Middle frontal gyrus (tissue), 1 donor: ENCODE measurements around the gene NFAT5.

Source experiments
- DNase-seq: peaks from one replicate; pipeline ENCODE4 v3.0.0-alpha.2; 2015; ENCODE audit warnings: low spot score; ENCODE audit errors: extremely low spot score

Gene NFAT5

DNA sequence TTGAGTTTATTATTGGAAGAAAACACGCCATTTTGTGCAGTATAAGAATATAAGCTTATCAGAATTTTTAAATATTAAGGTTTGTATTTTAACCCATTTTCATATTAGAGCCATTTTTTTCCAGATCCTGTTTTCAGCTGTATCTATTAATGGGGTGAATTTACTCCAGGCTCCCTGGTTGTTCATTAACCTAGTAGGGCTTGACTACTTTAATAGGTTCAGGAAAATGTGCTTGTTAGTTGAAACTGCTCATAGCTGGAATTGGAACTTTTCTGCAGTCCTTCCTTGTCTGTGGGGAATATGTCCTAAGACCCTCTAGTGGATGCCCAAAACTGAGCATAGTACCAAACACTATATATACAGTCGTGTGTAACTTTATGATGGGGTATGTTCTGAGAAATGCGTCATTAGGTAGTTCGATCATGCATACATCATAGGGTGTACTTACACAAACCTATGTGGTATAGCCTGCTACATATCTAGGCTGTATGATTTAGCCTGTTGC, 28.0 kb downstream of the NFAT5 start:
- no peak for DNase-seq

DNA sequence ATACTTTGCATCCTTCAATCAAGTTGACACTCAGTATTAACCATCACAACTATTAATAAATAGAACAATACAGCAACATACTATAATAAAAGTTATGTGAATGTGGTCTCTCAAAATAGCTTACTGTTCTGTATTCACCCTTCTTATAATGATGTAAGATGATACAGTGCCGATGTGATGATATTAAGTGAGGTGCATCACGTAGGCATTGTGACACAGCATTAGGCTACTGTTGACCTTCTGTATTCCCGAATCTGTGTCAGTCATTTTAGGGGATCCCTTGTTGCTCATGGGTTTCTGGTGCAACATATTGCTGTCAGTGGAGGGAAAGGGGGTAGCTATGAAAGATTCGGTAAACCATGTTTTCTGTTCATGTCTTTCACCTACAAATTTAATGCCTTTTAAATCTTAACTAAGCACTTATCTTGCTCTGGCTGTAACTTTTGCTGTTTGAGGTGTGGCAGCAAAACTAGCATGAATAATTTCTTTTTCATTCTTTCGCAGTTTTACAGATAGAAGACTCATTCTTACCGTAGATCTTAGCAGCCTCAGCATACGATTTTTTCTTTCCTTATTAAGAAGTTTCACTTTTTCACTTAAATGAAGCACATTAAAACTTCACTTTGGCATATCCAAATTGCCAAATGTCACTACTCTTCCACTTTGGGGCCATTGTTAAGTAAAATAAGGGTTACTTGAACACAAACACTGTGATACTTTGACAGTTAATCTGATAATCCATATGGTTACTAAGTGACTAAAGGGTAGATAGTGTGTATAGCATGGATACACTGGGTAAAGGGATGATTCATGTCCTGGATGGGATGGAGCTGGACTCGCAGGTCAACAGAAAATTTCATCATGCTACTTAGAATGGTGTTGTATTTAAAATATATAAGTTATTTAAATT, 29.6 kb downstream of the NFAT5 start:
- no peak for DNase-seq

DNA sequence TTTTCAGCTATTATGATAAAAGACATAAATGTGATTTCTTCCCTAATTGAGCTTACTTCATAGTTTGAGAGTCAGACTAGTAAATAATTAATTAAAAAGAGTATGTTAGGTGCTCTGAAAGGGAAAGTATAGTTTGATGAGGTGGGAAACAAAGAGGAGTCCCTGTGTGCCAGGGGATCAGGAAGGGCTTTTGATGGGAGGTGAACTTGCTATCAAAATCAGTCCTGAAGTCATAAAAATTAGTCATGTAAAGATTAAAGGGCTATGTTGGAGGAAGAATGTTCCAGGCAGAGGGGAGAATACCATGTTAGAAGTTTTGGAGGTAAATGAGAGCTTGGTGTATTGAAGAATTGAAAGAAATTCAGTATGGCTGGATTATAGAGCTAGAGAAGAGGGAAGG, 31.0 kb downstream of the NFAT5 start:
- DNase-seq = no peak

DNA sequence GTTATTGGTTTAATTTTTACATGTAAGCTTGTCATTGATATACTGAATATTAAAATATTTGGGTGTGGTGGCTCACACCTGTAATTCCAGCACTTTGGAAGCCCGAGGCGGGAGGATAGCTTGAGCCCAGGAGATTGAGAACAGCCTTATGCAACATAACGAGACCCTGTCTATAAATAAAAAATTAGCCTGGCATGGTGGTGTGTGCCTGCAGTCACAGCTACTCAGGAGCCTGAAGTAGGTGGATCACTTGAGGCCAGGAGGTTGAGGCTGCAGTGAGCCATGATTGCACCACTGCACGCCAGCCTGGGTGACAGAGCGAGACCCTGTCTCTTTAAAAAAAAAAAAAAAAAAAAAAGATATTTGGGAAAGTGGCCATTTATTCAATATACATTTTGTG, 32.3 kb downstream of the NFAT5 start:
- no peak for DNase-seq

DNA sequence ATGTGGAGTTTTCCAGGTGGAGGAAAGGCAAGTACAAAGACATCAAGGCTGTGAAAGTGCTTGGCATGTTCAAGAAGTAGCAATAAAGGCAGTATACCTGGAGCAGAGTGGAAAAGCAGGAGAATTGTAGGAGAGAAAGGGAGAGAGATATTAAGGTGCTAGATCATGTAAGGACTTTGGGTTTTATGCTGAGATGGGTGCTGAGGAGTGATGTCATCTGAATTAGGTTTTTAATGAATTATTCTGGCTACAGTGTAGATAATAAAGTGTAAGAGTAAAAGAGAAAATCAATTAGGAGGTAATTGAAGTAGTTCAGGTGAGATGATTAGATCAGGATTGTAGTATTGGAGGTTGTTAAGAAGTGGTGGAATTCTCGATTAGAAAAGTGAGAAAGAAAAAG, 34.0 kb downstream of the NFAT5 start:
- DNase-seq = no peak

DNA sequence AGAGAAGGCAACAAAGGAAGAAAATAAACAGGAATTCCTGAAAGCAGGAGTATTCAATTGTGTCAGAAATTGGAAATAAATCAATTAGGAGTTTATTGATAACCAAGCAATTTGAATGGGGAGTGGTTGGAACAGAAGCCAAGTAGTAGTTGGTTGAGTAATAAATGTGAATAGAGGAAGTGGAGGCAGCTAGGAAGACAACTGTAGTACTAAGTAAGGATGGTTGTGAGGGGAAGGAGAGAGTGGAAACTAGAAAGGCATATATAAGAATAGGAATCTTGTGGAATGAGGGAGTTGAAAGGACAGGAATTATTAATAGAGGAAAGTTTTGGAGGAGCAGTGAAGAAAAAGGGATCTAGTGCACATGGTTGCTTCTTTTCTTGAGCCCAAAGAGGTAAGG, 34.4 kb downstream of the NFAT5 start:
- no peak for DNase-seq

DNA sequence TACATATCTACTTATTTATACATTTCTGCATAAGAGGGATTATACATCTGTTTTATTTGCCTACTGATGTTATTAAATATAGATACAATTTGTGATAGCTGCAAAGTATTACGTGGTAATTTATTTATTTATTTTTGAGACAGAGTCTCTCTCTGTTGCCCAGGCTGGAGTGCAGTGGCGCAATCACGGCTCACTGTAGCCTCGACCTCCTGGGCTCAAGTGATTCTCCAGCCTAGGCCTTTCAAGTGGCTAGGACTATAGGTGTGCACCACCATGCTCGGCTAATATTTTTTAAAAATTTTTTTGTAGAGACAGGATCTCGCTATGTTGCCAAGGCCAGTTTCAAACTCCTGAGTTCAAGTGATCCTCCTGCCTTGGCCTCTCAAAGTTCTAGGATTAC, 35.5 kb downstream of the NFAT5 start:
- no peak for DNase-seq

DNA sequence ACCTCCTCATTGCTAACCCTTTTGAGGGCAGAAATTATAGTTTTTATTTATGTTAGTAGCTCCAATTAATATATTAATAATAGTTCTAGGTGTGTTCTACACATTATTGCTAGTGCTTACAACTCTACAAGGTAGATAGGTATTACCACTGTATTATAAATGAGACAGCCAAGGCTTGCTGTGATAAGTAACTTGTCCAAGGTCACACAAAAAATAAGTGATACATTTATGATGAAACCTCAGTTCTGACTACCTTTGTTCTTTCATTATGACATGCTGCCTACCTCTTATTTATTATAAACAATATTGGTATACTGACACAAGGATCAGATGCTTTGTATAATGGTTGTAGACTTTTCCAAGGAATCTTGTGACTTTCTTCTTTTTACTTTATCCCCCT, 41.2 kb downstream of the NFAT5 start:
- no peak for DNase-seq

DNA sequence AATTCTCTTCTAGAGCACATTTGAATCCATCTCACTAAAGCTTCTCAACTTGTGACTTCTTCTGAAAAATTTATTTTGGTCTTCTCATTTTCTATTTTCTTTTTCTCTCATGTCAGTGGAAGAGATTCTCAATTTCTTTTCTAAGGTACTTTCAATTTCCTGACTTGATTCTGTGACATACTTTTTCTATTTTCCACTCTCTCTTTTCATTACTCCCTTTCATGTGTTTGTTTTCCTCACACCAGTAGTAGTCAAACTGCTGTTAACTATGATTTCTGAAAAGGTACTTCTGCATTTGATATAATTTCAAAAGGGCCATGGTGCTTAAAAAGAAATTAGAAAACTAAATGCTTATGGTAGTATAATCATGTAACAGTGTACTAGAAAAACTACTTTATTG, 41.9 kb downstream of the NFAT5 start:
- no peak for DNase-seq

DNA sequence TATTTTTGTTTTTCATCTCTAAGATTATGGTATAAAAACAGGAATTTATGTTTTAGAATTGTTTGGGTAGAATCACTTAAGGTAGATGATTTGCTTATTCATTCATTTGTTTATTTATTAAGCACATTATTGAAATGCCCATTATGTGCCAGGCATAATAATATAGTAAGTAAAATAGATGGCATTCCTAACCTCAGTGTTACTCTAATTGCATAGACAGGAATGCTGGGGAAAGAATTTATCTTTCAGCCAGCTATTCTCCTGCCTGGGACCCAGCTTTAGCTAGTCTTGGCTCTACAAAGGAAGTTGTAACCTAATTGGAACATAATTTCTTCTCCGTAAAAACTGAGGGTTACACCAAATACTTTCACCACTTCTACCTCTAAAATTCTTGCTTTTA, 44.6 kb downstream of the NFAT5 start:
- DNase-seq = no peak

DNA sequence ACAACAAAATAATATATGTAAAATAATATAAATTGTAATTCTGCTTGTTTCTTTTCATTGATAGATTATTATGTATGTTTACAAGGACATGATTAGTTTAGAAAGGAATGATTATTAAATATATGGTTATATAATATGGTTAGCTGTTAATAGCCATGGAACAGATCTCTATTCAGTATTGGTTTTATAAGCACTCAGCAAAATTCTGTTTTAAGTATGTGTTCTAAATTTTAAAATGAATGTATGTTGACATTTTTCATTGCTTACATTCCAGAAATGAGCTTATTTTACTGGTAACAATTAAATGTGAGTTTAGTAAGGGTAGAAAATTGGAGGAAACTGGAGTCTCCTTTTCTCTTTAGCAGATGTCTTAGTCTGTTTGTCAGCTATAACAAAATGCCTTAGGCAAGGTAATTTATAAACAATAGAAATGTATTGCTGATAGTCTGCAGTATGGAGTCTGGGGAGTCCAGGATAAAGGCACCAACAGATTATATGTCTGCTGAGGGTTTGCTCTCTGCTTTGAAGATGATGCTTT, 45.4 kb downstream of the NFAT5 start:
- no peak for DNase-seq

DNA sequence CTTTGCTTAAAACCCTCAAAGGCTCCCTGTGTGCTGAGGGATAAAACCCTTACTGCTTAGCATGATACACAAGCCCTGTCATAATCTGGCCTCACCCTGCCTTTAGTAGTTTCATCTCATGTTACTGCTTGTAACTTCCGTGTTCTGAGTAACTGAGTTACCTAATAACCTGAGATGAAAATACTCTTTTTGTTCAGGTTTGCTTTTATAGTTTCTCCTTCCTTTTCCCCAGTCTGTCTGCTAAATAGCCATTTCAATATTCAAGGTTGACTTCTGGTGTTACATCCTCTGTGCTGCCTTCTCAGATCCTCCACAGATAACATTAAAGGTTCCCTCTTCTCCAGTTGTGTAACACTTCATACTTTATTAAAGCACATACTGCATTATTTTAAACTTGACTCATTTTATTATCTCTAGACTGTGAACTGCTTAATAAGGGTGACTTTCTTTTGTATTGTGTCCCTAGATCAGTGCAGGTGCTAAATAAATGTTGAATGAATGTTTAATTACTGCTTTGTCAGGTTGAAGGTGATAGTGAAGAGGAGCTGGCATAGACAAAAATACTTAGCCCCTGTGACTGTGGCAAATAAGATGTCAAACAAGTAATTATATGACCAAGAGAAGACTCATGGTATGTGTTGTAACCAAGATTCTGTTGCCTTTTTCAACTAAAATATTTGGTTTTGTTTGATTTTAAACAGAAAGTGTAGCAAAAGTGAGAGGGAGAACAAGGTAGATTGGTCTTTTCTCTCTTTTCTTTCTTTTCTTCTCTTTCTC, 47.8 kb downstream of the NFAT5 start:
- DNase-seq = no peak

DNA sequence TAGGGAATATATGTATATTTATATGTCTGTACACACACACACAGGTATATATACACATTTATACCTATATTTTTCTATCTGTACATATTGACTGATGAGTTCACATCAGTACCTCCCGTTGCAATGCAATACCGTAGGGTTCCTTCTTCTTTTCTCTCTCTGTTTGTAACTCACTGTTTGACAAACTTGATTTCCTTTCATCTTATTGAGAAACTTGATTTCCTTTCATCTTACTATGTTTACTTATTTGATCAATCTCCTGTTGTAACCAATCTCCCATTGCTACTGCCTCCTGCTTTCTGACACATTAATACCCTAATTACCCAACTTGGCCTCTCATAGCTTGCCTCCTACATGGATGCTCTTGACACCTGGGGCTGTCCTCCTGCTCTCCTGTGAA, 49.8 kb downstream of the NFAT5 start:
- no peak for DNase-seq

DNA sequence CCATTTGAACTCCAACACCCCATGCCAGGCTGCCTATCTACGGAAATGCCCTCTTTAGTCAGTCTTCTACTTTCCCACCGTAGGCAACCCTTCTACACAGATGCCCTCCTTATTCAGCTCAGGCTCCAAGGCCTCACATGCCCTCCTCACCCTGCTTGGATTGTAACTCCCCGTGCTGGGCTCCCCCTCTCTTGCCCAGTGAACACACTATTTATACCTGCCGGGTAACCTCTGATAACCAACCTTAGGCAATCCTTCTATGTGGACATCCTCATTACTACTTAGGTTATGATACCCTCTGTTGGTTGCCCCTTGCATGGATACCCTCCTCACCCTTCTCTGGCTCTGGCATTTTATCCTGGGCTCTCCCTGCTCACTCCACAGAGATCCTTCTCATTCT, 50.3 kb downstream of the NFAT5 start:
- DNase-seq = no peak

DNA sequence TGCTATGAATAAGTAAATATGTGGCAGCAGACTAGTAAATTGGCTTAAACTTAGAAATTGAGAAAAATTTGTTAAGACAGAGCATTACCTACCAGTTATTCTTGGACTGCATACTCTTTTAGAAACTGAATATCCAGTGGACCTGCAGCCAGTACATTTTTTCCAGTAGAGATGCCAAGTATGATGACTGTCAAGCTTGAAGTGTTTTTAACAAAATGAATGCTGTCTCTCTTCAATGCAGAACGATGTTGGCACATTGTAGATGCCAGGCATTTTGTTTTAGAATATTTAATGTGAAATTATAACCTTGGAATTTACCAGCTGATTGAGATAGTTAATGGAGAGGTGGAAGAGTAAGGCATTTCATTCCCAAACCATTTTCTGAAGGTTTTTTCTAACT, 52.5 kb downstream of the NFAT5 start:
- DNase-seq = no peak

DNA sequence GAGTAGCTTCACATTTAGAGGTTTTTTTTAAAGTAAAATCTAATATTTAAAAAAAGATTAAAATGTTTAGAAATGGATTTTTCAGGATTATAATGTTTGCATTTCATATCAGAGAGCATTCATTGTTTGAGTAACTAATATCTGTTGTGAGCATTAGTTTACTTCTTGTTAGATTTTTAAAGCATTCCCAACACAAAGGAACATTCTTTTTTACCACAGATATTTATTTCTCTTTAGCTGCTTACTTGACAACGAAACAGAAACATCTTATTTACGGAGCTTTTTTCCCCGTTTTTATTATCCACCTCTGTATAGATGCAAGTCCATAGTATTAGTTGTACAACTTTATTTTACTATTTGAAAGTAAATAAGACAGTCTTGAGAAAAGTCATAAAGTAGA, 53.0 kb downstream of the NFAT5 start:
- DNase-seq = no peak

DNA sequence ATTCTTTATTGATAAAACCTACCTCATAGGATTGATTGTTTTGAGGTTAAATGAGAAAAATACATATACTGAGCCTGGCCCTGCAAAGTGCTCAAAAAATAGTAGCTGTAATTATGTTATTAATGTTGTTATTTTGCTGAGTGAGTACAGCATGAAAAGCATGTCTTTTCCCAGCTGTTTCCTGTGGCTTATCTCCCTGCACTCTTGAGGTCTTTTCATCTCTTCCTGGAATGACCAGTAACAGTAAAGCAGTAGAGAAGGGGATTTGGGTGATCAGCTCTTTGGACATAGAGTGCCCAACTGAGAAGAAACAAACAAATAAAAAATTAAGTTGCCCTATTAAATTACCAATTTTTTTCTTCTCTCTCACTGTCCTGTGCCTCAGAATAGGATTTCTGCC, 53.7 kb downstream of the NFAT5 start:
- no peak for DNase-seq

DNA sequence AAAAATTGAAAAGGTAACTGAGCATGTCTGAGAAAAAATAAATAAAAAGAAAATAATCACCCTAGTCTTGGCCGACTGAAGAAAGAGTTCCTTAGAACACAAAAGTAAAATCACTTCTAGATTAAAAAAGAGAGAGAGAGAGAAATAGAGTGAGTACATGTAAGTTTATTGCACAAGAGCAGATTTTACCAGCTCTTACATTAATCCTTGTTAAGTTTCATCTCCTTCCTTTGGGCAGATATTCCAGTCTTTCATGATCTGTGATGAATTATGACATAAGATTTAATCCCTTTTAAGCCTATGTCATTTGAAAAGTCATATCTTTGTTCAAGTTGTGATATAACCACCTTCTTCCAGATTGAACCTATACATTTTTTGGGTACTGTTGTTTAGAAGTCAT, 54.8 kb downstream of the NFAT5 start:
- no peak for DNase-seq

DNA sequence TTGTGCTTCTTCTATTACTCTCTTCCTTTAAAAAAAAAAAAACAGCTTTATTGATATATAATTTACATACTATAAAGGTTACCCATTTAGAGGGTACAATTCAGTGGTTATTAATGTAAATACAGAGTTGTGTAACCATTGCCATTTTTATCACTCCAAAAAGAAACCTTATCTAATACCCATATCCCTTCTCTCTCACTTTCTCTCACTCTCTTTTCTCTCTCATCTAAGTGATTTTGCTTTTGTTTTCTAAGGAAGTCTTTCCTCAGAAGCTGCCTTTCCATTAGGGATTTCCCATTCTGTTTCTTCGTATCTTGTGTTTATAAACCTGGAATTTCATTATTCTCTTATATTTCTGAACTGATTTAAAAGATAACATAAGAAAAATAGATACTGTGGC, 55.5 kb downstream of the NFAT5 start:
- no peak for DNase-seq

DNA sequence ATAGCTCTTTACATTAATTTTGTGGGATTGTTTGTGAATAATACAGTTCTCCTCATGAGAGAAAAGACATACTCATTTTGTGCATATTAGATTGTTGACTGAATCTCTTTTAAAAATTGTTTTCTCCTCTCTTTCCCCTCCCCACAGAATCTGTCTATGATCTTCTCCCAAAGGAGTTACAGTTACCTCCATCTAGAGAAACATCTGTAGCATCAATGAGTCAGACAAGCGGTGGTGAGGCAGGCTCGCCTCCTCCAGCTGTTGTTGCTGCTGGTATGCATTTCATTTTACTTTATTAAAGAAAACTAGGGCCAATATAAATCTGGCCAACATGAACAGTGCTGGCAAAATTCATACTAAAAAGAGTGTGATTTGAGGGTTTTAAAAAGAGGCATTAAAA, 60.5 kb downstream of the NFAT5 start:
- DNase-seq = no peak

DNA sequence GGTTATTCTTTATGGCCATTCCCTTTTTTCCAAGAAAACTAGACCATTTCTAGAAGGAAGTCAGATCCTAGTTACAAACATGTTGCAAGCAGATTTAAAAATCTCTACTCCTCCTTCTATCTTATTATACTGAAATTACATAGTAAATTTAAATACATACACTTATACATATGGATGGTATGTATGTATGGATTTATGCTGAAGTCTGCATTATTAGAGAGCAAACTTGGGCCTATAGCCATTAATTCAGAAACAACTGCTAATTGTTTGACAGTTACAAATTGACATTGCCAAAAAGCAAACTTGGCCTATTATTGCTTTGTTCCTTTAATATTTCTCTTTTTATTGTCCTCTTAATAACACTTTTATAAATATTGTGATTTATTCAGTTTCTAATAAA, 67.1 kb downstream of the NFAT5 start:
- DNase-seq = no peak

DNA sequence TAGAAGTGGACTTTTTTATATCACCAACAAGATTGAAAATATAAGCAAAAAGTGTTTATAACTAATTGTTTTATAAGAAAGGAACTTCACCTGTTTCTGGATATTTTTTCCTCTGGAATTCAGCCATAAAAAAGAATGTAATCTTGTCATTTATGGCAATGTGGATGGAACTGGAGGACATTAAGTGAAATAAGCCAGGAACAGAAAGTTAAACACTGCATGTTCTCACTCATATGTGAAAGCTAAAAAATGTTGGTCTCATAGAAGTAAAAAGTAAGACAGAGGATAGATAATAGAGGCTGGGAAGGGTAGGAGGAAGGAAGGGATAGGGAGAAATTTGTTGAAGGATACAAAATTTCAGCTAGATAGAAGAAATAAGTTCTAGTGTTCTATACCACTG, 67.6 kb downstream of the NFAT5 start:
- no peak for DNase-seq
